ENCODE results near the gene NF1.

- TF ChIP-seq ZNF425 (CRISPR knock-in tag; conservative IDR thresholded peaks at IDR 0.05): no peak
- TF ChIP-seq CTCF (IDR thresholded peaks at IDR 0.05): no peak
- no peak for TF ChIP-seq NFYB (CRISPR knock-in tag; conservative IDR thresholded peaks at IDR 0.05; ENCODE audit: low read depth)
- TF ChIP-seq TP53 (CRISPR knock-in tag; IDR thresholded peaks at IDR 0.05): no peak
- no peak for TF ChIP-seq ZBTB21 (CRISPR knock-in tag; IDR thresholded peaks at IDR 0.05; ENCODE audit: borderline replicate concordance)
- TF ChIP-seq MAX (CRISPR knock-in tag; IDR thresholded peaks at IDR 0.05): no peak
- TF ChIP-seq NR3C1 (CRISPR knock-in tag; conservative IDR thresholded peaks at IDR 0.05; ENCODE audit: low read depth): no peak
- TF ChIP-seq FOXP1 (CRISPR knock-in tag; IDR thresholded peaks at IDR 0.05; ENCODE audit: borderline replicate concordance): no peak
- no peak for TF ChIP-seq ZNF138 (CRISPR knock-in tag; conservative IDR thresholded peaks at IDR 0.05)
- no peak for TF ChIP-seq GABPB1 (CRISPR knock-in tag; IDR thresholded peaks at IDR 0.05)
These were observed 16.4 kb downstream of the NF1 start for GRCh38 chr17:31111183-31111582.
